Measurements from ENCODE around the gene RNPEP.

RNPEP gene

DNA sequence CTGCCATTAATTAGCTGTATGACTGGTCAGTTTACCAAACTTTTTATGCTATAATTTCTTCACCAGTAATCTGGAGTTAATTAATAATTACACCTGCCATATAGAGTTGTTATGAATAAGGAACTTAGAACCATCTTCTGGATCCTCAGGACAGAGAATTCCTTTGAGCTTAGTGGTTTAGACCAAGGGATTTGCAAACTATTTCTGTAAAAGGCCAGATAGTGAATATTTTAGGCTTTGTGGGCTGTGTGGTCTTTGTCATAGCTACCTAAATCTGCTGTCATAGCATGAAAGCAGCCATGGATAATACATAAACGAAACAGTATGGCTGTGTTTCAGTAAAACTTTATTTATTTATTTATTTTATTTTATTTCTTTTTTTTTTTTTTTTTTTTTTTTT is 18.2 kb upstream of the RNPEP start:
- DNase-seq, result no peak

DNA sequence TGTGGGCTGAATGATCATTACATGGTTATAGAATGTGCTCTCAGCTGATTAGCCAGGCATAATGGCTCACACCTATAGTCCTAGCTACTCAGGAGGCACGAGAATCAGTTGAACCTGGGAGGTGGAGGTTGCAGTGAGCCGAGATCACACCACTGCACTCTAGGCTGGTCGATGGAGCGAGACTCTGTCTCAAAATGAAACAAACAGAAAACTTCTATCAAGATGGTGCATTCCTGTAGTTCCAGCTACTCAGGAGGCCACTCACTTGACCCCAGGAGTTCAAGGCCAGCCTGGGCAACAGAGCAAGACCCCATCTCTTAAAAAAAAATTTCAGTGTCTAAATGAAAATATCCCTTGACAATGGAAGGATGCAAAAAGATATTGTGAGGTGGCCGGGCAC is 16.3 kb upstream of the RNPEP start:
- no peak for DNase-seq

DNA sequence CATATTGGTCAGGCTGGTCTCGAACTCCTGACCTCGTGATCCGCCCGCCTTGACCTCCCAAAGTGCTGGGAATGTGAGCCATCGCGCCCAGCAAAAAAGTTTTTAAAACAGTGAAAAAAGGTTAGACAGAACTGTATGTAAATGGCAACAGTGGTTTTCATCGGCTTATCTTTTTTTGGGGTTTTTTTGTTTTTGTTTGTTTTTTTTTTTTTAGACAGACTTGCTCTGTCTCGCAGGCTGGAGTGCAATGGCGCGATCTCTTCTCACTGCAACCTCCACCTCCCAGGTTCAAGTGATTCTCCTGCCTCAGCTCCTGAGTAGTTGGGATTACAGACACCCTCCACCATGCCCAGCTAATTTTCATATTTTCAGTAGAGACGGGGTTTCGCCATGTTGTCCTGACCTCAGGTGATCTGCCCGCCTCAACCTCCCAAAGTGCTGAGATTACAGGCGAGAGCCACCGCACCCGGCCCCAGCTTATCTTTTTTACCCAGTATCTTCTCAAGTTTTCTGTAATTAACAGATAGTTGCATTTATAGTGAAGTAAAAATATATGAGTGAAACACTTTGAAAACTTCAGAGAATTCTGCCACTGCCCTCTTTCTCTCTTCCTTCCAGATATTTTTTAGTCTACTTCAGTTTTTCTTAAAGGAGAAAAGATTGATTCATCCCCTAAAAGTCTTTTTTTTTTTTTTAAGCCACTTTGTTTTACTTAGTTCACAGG is 14.1 kb upstream of the RNPEP start:
- no peak for DNase-seq

DNA sequence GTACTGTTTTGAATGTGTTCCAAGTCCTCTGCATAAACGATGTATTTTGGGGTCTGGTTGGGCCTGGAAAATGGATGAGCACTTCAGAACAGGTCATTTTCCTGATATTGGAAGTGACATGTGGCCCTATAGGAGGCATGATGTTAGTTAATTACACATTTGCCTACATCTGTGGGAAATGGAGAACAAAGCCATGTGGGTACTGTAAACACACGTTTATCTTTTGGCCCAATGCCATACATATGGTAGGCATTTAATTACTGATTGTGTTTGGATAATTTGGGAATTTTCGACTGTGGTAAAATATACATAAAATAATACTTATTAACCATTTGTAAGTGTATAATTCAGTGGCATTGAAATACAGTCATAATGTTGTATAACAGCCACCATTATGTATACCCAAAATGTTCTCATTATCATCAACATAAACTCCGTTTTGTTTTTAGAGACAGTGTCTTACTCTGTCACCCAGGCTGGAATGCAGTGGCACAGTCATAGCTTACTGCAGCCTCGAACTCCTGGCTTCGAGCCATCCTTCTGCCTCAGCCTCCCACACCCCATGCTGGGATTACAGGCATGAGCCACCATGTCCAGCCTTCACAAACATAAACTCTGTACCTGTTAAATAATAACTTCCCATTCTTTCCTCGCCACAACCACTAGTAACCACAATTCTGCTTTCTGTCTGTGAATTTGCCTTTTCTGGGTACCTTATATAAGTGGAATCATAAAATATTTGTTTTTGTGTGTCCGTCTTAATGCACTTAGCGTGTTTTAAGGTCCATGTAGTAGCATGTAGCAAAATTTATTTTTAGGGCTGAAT is 11.9 kb upstream of the RNPEP start:
- DNase-seq, result no peak

DNA sequence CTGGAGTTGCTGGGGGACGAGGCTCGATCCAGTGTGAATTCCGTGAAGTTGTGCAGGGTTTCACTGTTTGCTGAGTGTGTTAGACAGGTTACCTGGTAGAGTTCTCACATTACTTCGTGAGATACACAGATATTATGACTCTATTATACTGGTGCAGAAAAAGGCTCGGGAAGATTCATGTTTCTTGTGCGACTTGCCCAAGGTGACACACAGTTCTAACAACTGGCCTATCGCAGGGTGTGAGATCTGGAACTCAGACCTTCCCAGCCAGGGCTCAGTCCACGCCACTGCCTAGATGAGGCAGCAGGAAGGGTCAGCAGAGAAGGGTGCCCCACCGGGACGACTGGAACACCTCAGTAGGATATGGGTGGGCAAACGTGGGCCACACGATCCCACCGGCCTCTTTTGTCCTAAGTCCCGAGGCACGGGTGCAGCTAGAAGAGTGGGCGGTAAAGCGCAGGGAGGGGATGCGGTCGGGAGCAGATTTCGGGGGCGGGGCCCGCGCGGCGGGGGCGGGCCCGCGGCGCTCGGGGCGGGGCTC is 296 bp upstream of the RNPEP start:
- DNase-seq, result peak; percentile 25 to 61

DNA sequence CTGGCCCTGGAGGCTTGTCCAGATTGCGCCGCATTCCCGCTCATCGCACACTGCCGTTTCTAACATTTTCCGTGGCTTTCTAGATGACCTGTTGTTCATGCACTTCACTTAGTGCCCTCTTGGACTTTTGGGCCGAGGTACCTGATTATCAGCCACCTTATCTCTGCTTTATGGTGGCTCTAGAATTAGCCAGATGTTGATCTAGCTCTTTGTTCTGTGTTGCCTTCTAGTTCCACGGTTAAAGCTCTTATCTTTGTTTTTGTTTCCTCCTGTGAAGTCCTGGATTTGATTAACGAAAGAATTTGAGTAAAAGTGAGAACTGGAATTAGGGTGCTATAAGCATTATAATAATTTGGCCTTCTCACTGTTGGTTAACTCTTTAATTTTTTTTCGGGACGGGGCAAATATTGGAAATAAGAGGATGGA is 945 bp downstream of the RNPEP start:
- no peak for DNase-seq

DNA sequence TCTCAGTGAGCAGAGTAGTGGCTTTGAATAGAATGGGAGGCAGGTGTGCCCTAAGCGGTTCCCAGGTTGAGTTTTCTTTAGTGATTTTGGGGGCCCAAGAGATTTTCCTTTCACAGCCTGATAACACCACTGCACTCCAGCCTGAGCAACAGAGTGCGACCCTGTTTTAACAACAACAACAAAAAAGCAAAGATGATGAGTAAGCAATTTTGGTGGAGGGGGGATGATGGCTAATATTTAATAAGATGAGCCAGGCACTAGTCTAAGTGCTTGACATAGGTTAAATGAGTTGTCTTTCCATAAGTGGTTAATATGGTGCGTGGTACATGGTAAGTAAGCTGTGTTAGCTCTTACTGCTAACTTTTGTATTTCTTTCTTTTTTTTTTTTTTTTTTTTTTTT is 2.0 kb downstream of the RNPEP start:
- no peak for DNase-seq

DNA sequence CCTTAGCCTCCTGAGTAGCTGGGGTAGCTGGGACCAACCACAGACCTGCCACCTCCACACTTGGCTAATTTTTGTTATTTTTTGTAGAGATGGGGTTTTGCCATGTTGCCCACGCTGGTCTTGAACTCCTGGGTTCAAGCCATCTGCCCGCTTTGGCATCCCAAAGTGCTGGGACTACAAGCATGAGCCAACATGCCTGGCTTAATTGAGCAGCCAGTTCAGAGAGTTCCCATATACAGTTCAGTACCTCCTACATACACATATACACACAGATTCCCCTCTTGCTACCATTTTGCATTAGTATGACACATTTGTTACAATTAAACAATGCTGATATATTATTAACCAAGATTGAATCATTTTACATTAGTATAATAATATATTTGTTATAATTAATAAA is 2.9 kb downstream of the RNPEP start:
- DNase-seq, result no peak

DNA sequence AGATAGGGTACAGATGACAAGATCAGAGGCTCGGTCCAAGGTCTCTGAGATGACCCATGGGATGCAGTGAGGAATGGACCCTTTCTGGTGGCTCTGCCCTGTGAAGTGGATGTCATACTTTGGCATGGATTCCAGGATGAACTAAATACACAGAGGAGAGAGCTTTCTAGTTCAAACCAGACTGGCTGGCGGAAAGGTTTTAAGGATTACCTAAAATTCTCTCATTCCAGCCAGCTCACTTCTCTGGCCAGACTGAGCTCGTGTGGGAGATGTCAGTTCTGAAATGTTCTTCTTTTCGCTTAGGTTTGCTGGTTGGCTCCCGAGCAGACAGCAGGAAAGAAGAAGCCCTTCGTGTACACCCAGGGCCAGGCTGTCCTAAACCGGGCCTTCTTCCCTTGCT is 6.2 kb downstream of the RNPEP start:
- no peak for DNase-seq

DNA sequence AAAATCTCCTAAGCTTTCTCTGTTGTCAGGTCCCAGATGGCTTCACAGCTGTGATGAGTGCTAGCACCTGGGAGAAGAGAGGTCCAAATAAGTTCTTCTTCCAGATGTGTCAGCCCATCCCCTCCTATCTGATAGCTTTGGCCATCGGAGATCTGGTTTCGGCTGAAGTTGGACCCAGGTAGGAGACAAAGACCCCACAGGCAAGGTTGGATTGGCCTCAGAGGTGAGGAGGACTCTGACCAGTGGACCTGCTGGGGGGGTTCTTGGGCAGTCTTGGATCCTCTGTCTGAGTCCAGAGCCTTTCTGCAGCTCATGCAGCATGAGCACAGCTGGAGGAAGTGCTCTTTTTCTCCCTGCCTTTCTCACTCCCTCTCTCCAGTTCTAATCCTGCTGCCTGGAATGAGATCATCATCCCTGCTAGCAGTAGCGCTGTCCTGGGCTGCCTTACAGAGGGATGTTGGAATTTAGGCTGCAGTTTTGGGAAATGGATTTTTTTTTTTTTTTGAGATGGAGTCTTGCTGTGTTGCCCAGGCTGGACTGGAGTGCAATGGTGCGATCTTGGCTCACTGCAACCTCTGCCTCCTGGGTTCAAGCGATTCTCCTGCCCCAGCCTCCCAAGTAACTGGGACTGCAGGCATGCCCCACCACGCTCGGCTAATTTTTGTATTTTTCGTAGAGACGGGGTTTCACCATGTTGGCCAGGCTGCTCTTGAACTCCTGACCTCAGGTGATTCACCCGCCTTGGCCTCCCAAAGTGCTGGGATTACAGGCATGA is 7.1 kb downstream of the RNPEP start:
- no peak for DNase-seq

DNA sequence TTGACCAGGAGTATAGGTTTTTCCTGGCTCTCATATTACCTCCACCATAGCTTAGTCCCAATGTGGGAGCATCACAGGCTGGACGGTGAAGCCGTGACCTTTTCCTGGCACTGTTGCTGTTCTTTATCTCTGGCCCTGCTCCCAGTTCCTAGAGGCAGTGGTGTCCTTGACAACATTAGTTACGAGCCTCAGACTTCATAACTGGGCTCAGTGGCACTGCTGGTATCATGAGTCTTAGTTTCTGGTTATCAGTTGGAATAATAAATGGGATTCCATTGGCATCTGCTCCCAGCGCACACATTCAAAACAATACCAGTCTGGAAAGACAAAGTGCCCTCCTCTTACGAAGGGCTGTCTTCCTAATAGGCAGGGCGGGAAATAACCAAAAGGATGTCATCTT is 8.0 kb downstream of the RNPEP start:
- DNase-seq, result no peak

DNA sequence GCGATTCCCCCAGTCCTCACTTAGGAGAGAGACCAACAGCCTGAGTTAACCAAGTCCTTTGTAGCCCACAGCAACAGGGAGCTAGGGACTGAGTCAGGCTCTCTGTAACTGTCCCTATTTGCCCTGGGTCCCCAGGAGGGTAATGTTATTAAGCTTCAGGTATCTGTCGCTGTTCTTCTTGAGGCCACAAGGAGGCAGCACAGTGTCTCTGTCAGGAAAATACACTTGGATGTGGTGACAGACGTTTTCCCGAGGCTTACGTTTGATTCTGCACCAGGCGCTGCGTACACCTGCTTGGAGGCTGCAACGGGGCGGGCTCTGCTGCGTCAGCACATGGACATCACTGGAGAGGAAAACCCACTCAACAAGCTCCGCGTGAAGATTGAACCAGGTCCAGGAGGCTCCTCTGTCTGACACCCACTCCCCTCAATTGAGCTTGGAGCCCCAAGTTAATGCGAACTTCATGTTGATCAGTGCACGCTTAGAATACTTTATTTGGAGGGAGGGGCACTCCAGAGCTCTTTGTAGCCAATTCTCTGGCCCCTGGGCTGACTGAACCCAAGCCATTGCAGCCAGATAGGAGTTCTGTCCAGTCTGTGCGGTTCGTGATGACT is 17.3 kb downstream of the RNPEP start:
- DNase-seq, result peak; percentile 47 to 67

DNA sequence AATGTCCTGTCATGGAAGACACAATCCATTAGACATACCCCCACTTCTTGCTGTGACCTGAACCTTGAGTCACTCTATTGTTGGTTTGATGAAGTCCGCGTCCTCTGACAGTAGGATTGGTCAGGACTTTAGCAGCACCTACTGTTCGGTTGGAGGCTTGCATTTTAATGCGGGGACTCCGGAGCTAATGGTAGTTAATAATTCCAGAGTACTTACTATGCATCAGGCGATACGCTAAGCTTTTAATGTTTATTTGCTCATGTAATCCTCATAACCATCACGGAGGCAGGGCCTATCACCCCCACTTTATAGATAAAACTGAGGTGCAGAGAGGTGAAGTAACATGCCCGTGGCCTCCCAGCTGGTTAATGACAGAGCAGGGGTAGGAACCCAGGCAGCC is 20.1 kb downstream of the RNPEP start:
- DNase-seq, result no peak

DNA sequence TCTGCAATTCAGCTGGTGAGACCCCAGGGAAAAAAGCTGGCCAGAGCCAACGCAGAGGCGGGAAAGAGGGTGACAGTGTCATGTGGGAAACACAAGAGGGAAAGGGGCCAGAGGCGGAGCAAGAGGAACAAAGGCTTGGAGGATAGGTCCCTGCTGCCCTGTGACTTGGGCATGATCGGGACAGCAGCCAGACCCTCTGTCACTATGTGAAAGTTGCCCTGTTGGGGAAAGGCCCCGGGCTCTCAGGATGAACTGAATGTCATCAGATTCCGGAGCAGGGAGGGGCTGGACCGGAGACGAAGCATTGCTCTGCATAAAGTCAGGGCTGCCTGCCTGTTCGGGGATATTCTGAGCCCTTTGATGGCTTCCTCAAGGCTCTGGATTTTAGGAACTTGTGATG is 22.3 kb downstream of the RNPEP start:
- no peak for DNase-seq

DNA sequence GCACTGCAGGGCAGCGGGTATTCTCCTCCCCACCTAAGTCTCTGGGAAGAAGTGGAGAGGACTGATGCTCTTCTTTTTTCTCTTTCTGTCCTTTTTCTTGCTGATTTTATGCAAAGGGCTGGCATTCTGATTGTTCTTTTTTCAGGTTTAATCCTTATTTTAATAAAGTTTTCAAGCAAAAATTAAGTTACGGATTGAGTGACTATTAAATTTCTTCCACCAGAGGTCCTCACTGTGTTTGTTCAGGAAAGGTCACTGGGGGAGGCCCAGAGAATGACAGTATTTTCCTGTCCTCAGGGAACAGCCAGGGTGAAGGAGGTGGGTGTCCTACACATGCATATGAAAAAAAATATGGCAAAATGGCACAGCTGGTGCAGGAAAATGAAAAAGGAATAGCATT is 23.5 kb downstream of the RNPEP start:
- no peak for DNase-seq

DNA sequence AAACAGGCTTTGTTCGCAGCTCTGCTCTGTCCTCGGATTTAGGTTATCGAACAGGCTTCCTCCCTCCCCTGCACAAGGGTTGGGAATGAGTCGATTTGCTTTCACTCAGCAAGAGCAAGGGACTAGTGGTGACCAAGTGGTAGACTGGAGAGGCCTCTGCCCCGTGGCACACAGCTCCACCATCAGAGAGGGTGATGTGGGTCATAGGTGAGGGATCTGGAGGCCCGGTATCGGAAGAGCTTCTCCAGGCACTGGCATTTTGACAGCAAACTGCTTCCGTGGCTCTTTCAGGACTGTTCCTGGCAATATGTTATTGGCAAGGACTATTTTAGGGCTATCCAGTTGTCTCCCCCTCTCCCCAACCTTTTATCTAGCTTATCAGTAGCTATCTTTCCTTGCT is 24.9 kb downstream of the RNPEP start:
- DNase-seq, result no peak

DNA sequence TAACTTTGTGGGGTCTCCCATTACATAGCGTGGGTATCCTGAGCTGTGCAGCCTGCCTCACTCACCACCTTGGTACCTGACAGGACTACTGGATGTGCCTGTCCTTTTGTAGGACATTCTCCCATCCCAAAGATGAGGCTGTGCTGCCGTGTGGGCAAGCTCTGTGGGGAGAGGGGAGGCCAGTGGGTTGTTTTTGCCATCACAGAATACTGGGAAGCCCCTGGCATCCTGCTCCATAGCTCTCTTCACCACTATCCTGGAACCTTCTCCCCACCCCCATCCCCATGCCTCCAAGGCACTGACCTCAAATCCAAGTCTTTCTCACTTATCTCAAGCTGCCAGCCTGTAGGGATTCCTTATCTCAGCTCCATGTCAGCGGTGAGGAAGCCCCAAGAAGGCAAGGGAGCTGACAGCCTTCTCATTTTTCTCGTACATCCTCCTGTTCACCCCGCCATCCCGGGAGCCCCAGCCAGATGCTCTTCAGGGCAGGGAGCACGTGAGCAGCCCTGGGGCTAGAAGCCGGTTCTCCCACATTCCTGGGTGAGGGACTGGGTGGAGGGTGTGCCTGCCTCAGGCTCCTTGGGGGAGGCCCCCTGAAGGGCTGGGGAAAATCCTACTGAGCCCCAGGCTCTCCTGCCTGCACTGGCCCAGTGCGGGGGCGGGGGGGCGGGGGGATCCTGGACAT is 25.5 kb downstream of the RNPEP start:
- DNase-seq, result no peak

DNA sequence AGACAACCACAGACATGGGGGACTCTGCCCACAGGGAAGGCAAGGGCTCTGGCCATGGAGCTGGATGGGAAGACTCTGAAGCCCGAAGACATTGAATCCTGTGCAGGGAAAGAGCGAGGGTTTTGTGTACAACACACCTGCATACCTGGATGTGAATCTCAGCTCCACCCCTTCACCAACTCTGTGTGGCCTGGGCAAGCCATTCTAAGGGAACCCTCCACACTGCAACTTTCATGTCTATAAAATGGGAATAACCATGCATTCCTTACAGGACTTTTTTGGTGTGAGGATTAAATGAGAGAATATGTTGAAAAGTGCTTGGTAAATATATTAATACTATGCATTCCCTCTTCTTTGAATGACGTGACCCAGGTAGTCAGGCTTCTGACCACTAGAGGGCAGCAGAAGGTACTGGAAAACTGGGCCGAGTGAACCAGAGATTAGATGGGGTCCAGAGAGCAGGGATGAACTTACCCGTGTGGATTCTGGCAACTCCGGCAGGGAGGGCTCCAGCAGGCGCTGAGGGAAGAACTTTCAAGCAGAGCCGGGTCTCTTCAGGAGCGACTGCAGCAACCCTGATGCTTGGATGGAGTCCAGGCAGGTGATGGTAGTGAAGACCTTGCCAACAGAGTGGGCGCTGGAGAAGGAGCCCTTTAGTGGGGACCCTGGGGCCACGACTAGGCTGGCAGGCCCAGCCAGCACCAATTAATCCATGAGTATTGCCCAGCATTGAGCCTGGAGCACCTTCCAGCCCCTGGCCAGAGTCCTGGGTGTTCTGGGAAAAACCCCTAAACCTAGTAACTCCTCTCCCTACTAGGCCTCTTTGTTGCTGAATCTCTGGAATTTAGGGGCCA is 27.1 kb downstream of the RNPEP start:
- peak; percentile 68 to 78 for DNase-seq

DNA sequence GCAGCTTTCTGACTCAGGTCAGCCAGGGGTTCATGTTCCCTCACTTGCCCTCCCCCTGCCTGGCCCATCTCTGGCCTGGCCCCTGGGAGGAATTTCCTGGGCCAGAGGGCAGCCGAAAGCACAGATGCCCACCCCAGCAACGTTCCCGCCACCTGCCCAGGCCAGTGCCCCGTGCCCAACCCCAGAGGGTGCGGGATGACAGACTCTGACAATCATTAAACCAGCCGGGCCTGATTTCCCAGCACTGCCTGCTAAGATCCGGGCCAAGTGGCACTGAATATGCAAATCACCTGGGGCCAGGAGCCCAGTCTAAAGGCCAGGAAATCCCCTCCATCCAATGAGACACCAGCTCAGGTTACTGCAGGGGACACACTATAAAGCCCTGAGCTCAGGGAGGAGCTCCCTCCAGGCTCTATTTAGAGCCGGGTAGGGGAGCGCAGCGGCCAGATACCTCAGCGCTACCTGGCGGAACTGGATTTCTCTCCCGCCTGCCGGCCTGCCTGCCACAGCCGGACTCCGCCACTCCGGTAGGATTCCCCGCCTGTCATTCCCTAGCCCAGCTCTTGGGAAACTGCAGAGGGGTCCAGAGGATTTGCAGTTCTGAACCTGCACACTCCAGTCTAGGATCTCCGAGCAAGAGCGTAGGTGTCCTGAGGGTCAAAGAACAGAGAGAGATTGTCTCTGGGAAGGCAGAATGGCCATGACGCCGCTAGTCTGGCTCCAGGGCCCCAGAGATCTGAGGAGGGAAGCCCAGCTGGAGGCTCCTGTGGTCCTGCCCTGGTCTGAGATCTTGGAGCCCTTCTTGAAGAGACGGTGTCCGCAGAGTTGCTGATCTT is 27.9 kb downstream of the RNPEP start, which contains the start of gene ELF3:
ELF3 (plus strand) TSS at position 408 of the 836 bp plus-strand sequence. CDS start 550 bp downstream, outside the sequence.
- DNase-seq, result peak in 1 of 2 experiments; percentile 36

DNA sequence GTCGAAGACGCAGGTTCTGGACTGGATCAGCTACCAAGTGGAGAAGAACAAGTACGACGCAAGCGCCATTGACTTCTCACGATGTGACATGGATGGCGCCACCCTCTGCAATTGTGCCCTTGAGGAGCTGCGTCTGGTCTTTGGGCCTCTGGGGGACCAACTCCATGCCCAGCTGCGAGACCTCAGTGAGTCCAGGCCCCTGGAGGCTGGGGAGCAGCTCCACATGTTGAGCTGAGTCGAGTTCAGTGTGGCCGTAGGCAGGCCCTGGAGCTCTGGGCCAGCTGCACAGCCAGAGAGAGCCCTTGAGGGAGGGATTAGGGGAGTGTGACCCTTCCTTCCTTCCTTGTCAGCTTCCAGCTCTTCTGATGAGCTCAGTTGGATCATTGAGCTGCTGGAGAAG is 29.5 kb downstream of the RNPEP start:
- DNase-seq, result peak in 1 of 2 experiments; percentile 19

All from NCI-H524 (cell line).